ENCODE results near the gene CNOT11.

The CNOT11 gene

DNA sequence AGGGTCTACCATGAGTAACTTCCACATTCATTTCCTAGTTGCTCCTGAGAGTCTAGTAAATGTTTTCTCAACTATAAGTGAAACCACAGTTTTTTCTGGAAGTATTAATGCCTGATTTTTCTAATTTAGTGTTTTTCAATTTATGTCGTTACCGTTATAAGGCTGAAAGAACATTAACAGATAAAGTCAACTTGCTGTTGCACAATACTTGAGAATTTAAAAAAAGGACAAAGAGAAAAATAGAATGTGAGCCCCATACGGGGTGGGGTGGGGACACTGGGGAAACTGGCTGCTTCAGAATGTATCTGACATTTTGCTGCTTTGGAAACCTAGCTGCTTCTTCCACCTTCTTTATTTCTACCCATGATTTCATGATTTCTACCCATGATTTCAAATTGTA, 26.2 kb downstream of the CNOT11 start:
- H3K27me3 ChIP-seq (ENCODE audit: insufficient read depth, low read depth, severe bottlenecking): no peaks in the 10 kb centered on the region
- H3K9me3 ChIP-seq (ENCODE audit: severe bottlenecking): no peaks in the 10 kb centered on the region
- no peak for DNase-seq
- TF ChIP-seq, protein P1, sequence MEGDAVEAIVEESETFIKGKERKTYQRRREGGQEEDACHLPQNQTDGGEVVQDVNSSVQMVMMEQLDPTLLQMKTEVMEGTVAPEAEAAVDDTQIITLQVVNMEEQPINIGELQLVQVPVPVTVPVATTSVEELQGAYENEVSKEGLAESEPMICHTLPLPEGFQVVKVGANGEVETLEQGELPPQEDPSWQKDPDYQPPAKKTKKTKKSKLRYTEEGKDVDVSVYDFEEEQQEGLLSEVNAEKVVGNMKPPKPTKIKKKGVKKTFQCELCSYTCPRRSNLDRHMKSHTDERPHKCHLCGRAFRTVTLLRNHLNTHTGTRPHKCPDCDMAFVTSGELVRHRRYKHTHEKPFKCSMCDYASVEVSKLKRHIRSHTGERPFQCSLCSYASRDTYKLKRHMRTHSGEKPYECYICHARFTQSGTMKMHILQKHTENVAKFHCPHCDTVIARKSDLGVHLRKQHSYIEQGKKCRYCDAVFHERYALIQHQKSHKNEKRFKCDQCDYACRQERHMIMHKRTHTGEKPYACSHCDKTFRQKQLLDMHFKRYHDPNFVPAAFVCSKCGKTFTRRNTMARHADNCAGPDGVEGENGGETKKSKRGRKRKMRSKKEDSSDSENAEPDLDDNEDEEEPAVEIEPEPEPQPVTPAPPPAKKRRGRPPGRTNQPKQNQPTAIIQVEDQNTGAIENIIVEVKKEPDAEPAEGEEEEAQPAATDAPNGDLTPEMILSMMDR (IDR thresholded peaks at IDR 0.05; ENCODE audit: low read depth, low read length): no peak
- peaks cover 66% of the 10 kb centered on the region for H3K36me3 ChIP-seq
- H3K4me3 ChIP-seq (ENCODE audit: low read depth, low read length): no peak overlapping the region
- no peak overlapping the region for H3K27ac ChIP-seq

DNA sequence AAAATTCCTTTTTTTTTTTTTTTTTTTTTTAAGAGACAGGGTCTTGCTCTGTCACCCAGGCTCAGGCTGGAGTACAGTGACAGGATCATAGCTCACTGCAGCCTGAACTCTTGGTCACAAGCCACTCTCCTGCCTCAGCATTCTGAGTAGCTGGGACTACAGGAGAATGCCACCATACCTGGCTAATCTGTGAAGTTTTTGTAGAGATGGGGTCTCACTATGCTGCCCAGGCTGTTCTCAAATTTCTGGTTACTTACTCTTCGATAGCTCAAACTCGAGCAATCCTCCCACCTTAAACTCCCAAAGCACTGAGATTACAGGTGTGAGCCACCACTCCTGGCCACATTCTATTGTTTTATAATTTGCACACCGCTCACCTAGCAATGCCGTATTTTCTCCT, 28.8 kb downstream of the CNOT11 start:
- Histone ChIP-seq H3K4me3 (ENCODE audit: low read depth, low read length) (no peak overlapping the region), H3K27ac (no peak overlapping the region), H3K36me3 (peaks cover 77% of the 10 kb centered on the region), H3K27me3 (ENCODE audit: insufficient read depth, low read depth, severe bottlenecking) (no peaks in the 10 kb centered on the region), H3K9me3 (ENCODE audit: severe bottlenecking) (no peaks in the 10 kb centered on the region)
- TF ChIP-seq, protein P1 (IDR thresholded peaks at IDR 0.05; ENCODE audit: low read depth, low read length): no peak
- DNase-seq: no peak

DNA sequence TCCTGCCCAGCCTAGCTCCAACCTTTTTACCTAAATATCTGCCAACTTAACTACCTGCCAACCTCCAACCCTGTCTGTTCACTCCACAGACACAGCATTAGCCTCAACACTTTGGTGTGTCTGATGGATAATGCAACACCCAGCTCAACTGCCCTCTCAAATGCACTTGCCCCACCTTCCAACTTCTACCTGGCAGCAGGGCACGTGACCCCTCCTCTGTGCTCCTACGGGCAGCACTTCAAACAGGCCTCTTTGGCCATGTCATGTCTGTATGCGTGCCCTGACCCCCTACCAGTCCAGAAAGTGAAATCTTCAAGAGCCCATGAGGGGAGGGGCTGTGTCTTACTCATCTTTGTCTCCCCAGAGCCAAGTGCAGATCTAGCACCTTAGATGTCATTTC, 30.3 kb downstream of the CNOT11 start:
- Histone ChIP-seq H3K4me3 (ENCODE audit: low read depth, low read length) (no peak overlapping the region), H3K36me3 (peaks cover 84% of the 10 kb centered on the region), H3K27ac (no peak overlapping the region), H3K9me3 (ENCODE audit: severe bottlenecking) (no peaks in the 10 kb centered on the region), H3K27me3 (ENCODE audit: insufficient read depth, low read depth, severe bottlenecking) (no peaks in the 10 kb centered on the region)
- TF ChIP-seq, protein P1 (IDR thresholded peaks at IDR 0.05; ENCODE audit: low read depth, low read length): no peak
- no peak for DNase-seq

DNA sequence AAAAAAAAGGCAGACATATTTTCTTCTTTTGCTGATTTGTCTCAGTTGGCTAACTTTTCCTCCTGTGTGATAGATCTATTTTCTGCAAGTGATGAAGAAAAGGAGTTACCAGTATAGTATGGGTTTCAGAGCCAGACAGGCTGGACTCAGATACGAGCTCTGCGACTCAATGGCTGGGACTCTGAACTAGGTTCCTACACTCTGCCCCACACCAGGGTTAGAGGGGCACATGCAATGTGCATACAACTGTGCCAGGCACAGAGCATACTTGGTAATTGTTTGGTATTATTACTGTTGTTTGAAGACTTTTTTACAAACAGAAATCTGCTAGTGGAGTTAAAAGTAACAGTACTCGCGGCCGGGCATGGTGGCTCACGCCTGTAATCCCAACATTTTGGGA, 34.0 kb downstream of the CNOT11 start:
- TF ChIP-seq, protein P1 (IDR thresholded peaks at IDR 0.05; ENCODE audit: low read depth, low read length): no peak
- Histone ChIP-seq H3K9me3 (ENCODE audit: severe bottlenecking) (no peaks in the 10 kb centered on the region), H3K27ac (no peak overlapping the region), H3K4me3 (ENCODE audit: low read depth, low read length) (no peak overlapping the region), H3K36me3 (peaks cover 56% of the 10 kb centered on the region), H3K27me3 (ENCODE audit: insufficient read depth, low read depth, severe bottlenecking) (no peaks in the 10 kb centered on the region)
- DNase-seq: no peak

DNA sequence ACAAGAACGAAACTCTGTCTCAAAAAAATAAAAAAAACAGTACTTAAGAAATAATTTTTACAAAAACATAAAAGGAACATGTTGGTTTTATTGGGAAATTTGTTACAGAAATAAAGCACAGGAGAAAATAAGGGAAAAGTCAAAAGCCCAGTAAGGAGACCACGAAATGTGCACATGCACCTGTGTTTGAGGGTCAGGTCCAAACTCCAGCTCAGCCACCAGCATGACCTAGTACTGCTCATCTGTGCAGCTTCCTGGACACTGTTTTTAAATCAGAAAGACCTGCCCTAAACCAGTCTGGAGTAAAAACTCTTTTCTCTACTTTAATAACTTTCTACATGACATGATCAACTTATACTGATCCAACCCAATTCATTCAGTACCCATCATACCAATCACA, 34.6 kb downstream of the CNOT11 start:
- H3K36me3 ChIP-seq: peaks cover 50% of the 10 kb centered on the region

DNA sequence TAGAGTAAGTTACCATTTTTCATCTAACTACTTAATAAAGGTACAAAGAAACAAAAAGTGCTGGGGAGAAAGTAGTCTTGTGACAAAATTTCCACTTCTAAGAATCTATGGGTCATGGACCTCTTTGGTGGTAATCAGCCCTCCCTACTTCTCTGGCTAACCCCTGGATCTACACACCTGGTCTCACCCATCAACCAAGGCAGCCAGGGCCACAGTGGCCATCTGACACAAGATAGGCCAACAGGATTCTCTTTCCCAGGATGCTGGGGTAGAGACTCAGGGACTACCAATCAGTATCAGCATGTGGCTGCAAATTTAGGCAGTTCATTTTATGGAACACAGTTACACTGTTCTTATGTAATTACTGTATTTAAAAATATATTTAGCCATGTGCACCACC, 38.0 kb downstream of the CNOT11 start:
- H3K27me3 ChIP-seq (ENCODE audit: insufficient read depth, low read depth, severe bottlenecking): no peaks in the 10 kb centered on the region
- peaks cover 45% of the 10 kb centered on the region for H3K36me3 ChIP-seq
- DNase-seq: no peak
- no peak overlapping the region for H3K4me3 ChIP-seq (ENCODE audit: low read depth, low read length)
- H3K27ac ChIP-seq: no peak overlapping the region
- TF ChIP-seq, protein P1 (IDR thresholded peaks at IDR 0.05; ENCODE audit: low read depth, low read length): no peak
- H3K9me3 ChIP-seq (ENCODE audit: severe bottlenecking): no peaks in the 10 kb centered on the region

More for the DNA sequence above, 34.6 kb downstream of the CNOT11 start:
- no peak overlapping the region for H3K27ac ChIP-seq
- DNase-seq: no peak
- TF ChIP-seq, protein P1 (IDR thresholded peaks at IDR 0.05; ENCODE audit: low read depth, low read length): no peak
- no peak overlapping the region for H3K4me3 ChIP-seq (ENCODE audit: low read depth, low read length)
- no peaks in the 10 kb centered on the region for H3K27me3 ChIP-seq (ENCODE audit: insufficient read depth, low read depth, severe bottlenecking)
- H3K9me3 ChIP-seq (ENCODE audit: severe bottlenecking): no peaks in the 10 kb centered on the region
